Activated CD4-positive, alpha-beta T cell treated with anti-CD3 and anti-CD28 coated beads for 4 hours (primary cell): Measurements from ENCODE around the gene PAPPA2.
"Not testable (repeated sequence)": the region's sequence is repeated elsewhere in the genome, so short reads cannot be mapped to it uniquely, and the experiment has no call there.

Experiments used
- DNase-seq, 2 donors: peaks; one replicate each; pipeline ENCODE4 v3.0.0-alpha.2; 2020

Gene PAPPA2

DNA sequence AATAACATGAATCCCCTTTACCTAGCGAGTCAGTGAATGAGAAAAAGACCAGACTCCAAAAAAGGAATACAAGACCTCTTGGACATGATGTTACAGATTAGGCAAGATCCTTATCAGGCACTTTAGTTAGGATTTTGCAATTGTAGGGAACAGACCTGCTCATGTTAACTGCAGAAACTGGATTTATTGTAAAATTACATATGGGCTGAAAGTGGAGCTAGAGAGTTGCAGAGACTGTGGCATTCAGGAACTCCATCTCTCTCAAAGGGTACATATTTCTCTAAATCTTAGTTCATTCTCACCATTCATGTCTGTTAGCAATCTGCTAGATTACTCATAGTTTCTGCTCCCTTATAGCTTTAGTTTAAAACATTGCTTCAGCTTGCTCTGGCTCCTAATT is 142.2 kb downstream of the PAPPA2 start:
- DNase-seq, result no peak

DNA sequence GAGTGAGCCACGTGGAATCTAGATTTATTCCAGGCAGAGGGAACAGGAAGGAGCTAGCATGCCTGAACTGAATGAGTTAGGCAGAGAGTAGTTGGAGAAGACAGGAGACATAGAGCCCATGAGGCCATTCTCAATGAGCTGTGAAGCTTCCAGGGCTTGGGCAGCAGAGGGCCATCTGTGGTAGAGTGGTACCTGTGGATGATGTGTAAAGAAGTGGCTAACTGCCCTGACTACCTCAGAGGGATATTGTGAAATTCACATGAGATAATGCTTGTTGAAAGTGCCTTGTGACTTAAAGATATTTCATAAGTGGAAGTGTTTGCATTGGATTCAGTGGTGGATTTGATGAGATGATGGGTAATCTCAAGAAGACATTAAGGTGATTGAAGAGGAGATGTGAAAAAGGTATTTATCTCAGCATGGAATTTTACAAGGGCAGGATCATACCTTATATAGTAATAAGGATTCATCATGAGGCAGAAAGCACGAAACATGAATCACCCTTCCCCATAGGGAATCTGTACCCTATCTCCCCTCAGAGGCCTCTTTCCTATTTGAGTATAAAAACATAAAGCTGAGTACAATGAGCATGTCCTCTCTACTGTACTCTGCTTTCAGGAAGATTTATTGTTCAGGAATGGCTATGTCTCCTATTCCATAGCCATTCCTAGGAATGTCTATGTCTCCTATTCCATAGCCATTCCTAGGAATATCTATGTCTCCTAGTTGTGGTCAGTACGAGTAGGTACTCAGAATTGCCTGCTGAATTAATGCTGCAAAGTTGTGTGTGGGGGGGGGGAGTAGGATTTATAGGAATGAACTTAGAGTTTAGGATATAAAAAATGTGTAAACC is 146.8 kb downstream of the PAPPA2 start:
- DNase-seq, result no peak

GRCh38 chr1:176612791-176613190 is 149.8 kb downstream of the PAPPA2 start:
- DNase-seq, result no peak

DNA sequence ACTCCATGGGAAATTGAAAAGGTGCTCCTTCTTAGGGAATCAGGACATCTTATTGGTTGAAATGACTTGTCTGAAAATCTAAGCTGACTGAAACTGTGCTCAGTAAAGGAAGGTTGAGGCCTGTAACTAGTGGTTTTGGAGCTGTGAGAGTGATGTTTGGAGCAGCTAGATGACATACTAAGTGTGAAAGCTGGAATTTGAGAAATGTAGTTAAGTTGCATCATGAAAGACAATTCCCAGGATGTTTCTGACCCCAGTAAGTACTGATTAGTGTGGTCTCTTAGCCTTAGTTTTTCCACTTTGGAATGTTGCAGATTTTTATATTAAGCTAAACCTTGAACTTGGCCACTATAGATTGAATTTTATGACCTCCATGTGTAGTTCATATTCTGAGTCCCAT is 154.9 kb downstream of the PAPPA2 start:
- no peak for DNase-seq

- no peak for DNase-seq
Measured at GRCh38 chr1:176619261-176619660, 156.3 kb downstream of the PAPPA2 start.

DNA sequence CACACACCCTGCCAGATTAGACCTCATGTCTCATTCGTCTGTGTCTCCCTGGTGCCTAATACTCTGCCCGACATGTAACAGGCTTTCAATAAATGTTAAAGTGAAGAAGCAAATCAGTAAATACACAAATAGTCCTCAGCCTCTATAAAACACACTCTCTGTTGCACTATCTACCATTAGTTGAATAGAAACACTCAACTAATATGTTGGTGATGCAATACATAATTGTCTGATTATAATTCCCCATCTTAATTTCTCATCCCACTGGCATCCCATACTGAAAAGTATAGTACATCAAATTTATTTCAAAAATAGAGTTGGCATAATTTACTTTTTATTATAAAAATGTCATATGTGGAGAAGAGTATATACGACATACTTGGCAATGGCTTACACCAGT is 162.4 kb downstream of the PAPPA2 start:
- no peak for DNase-seq

- no peak for DNase-seq
Measured at GRCh38 chr1:176626572-176627061, 163.6 kb downstream of the PAPPA2 start.

- no peak for DNase-seq
Measured at GRCh38 chr1:176628775-176629174, 165.8 kb downstream of the PAPPA2 start.

DNA sequence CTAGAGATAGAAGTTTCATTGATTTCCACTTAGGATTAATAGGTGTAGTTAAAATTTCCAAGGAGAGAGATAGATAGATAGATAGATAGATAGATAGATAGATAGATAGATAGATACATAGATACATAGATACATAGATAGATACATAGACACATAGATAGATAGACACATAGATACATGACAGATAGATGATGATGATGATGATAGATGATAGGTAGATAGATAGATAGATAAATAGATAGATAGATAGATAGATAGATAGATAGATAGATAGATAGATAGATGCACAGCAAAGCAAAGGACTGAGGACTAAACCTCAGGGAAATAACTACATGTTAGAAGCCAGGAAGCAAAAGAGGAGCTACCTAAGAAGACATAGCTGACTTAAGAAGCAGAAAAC is 171.8 kb downstream of the PAPPA2 start:
- DNase-seq, result not testable (repeated sequence)

GRCh38 chr1:176638713-176639526 is 175.9 kb downstream of the PAPPA2 start:
- DNase-seq, result no peak

GRCh38 chr1:176643536-176643935 is 180.6 kb downstream of the PAPPA2 start:
- DNase-seq, result no peak

DNA sequence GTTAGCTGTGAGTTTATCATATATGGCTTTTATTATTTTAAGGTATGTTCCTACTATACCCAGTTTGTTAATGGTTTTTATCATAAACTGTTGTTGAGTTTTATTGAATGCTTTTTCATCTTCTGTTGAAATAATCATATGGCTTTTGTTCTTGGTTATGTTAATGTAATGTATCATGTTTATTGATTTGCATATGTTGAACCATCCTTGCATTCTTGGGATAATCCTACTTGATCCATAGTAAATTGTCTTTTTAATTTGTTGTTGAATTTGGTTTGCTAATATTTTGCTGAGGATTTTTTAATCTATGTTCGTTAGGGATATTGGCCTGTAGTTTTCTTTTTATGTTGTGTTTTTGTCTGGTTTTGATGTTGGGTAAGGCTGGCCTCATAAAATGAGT is 185.6 kb downstream of the PAPPA2 start:
- DNase-seq, result no peak

DNA sequence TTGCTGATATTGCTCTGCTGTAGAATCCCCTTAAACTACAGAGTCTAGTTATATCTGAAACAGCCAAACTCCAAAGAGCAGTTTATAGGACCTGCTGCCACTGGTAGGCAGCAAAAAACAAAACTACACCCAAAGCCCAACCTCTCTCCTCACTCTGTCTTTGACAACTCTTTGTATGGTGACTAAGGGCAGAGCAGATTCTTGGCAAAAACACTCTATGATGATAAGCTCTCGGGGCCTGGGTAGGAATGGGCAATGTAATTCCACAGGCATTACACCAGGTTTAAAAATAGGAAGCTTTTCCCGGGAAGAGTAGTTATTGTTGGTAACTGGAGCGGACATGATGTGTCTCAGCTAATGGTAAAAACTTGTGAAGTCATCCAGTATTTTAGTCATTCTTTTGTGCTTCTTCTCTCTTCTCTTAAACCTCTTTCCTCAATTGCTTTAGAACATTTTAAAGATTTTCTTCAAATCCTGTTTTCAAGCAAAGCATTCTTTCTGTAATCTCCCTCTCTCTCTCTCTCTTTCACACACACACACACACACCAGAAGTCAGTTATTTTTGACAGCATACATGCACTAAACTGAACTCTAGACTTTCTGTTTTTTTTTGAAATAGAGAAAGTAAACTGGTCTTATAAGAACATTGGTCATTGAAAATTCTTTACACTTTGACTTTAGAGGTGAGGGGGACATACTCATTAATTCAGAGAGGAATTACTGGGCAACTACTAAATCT is 193.5 kb downstream of the PAPPA2 start:
- no peak for DNase-seq

GRCh38 chr1:176669782-176670181 is 206.8 kb downstream of the PAPPA2 start:
- DNase-seq, result no peak

DNA sequence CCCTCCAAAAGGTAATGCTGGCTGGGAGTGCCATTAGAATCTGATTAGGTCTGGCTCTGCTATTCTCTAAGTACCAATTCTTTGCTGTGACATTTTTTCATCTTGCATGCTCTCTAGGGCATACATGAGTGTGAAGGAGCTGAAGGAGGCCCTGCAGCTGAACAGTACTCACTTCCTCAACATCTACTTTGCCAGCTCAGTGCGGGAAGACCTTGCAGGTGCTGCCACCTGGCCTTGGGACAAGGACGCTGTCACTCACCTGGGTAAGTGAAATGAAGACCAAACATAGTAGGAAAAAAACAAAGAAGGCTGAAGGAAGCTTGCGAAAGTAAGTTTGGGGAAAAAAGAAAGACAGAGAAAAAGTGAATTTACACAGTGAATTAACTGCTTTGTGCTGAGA is 207.9 kb downstream of the PAPPA2 start:
- DNase-seq, result no peak

DNA sequence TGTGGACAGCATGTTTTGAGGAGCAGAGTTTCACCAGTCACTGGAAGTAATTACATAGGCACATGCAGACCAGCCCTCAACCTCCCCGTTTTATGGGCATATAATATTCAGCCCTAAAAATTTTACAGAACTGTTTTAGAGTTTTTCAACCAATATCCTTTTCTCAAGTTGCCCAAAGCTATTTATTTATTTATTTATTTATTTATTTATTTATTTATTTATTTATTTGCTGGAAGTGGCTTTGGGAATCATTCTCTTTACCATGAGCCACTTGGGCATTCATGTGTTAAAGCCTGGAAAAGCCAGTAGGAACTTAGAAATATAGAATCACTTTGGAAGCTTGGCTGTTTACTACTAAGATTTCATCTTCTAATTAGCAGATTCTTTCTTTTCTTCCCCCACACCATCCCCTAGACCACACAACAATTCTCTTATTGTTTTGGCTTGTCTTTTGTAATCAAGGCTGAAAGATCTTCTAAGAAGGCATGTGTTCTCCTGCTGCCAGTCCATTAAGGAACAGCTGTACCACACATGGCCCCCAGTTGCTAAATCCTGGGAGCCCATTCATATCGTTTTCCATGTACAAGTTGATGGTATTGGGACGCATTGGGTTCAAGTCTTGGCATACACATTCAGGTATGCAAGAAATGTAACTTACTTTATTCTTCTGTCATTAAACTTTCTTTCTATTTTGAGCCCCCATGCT is 220.0 kb downstream of the PAPPA2 start:
- no peak for DNase-seq

DNA sequence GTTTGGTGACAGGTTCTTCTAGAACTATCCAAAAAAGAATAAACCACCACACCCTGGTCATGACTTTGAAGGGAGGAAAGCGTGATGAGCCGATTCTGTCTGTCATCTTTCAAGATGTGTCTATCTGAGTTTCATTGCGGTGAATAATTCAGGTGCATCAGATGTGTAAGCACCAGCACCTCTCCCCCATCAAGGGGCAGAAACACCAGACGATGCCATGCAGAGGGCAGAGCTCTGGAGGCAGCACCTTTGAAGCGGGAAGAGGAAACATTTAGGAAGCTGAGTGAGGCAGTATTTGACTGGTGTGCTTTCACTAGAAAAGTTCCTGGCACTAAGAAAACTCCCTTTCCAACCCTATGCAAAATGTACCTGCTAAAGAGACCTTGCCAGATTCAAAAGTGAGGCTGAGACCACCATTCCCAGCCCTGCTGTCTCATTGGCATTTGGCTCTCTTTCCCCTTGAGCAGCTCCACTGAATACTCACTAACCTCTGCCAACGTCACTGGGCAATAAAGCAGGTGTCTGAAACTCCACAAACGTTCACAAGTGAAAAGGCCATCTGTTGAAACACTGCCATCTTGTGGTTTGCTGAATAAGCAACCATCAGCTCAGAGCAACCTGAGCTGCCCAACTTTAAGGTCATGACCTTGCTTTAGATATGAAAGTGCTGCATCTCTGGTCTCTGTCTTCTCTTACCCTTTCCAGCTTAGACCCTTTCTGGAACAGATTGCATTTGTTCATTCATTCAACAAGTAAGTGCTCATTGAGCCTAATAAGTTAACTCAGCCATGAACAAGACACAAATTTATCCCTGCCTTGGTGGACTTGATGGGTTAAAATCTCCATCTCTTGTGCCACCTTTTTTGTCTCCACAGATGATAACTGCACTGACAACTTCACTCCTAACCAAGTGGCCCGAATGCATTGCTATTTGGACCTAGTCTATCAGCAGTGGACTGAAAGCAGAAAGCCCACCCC is 228.6 kb downstream of the PAPPA2 start:
- no peak for DNase-seq

- no peak for DNase-seq
Measured at GRCh38 chr1:176692431-176692830, 229.5 kb downstream of the PAPPA2 start.

- no peak for DNase-seq
Measured at GRCh38 chr1:176692988-176693696, 230.2 kb downstream of the PAPPA2 start.

DNA sequence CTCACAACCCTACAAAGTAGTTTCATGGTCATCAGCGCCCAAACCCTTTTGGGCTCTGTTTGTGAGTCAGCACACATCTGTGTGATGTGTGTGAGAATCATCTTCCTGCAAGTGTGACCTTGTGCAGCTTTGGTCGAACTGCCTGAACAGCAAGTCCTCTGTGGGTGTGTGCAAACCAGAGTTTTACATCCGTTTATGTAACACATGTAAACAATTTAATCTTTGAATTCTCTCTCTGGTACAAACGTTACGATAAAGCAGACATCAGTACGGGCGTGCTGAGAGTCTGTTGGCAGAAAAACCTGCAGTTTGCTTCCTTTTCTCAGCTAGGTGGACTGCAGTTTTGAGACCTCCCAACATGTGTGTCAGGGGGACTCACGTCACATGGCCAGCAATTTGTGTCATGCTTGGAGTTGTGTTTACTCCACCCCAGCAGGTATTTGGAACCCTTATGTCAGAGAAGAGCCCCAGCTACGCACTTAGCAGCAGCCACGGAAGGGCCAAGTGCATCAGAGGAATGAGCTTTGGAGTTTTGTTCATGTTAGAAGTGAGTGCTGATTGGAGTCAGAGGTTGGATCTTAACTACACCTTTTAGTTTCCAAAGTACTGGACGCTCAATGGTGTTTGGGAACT is 230.8 kb downstream of the PAPPA2 start:
- no peak for DNase-seq
